G401.6 (cell line): ENCODE results near the gene SLC22A31.
"Not testable (repeated sequence)": the region's sequence is repeated elsewhere in the genome, so short reads cannot be mapped to it uniquely, and the experiment has no call there.

Source experiments
- FAIRE-seq: peaks from 2 replicates; lab custom pipeline; 2012; peaks lifted over from hg19 to GRCh38; lab: Jason Lieb, UNC

Gene SLC22A31

DNA sequence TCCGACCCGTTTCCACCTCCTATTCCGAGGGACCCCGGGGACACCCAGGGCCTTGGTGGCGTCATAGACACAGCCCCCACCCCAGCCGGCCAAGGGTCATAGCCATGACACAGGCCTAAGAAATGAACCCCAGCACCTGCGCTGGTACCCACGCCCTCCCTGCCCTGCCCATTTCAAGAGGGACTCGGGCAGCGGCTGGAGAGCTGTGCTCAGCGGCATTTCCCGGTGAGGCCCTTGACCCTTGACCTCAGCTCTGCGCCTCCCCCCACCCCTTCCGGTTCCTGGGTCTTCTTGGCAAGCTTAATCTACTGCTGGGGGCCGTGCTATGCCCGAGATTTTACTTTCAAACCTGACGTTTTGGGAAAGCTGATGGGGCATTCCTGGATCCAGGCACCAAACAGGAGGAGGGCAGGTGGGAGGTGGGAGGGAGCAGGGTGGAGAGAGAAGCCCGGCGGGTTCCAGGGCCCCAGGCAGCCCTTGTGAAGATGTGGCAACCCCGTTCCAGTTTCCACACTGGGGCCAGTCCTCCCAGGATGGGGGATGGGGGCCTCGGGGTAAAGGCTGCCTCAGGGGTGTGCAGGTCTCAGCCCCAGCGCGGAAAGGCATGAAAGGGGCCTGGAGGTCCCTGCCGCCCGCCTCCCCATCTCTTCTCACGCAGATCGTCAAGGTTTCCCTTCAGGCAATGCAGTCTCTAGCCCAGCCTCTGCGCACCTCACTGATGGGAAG lies at the start of gene SLC22A31:
SLC22A31 (minus strand) TSS at position 414 of the 726 bp plus-strand sequence; CDS start at position 378, 36 bp downstream.
- no peak for FAIRE-seq

DNA sequence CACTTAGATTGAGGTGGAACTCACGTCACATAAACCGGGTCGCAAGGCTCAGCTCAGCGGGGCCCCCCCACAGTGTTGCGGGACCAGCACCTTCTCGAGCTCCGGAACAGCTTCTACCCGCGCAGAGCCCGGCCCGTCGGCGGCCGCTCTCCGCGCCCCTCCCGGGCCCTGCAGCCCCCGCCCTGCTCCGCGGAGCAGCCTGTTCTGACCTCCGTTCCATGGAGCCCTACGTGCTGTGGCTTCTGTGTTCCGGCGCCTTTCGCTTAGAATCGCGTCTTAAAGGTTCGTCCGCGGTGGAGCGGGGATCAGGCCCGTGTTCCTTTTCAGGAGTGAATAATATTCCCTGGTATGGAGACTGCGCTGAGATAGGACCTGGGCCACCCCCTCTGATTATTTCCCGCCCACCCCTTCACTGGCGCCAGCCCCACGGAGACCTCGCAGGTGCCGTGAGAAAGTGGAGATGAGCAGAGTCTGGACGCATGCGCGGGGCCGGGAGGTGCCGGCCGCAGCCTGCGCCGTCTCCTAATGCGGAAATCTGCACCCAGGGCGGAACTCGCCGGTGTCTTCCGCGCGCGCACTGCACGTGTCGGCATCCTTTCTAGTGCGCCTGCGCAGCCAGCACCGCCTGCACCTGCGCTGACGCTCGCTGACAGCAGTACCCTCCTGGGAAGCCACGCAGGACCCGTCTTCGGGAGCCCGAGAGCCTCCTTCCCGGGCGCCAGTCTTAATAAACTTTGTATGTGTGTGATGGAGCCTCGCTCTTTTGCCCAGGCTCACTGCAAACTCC lies 48.1 kb upstream of the SLC22A31 start:
- no peak for FAIRE-seq

DNA sequence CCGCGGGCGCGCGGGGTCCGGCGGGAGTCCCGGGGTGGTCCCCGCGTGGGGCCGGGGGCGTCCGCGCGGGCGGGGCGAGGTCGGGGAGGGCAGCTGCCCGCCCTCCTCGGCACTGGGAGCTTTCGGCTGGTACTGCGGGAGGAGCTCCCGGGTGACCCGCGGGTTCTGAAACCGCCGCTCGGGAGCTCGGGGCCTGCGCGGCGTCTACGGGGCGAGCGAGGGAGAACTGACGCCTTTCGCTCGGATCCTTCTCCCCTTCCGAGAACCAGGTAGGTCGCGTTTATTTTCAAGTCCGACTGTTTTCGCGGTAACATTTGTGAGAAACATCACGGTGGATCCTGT lies 47.4 kb upstream of the SLC22A31 start:
- not testable (repeated sequence) for FAIRE-seq

DNA sequence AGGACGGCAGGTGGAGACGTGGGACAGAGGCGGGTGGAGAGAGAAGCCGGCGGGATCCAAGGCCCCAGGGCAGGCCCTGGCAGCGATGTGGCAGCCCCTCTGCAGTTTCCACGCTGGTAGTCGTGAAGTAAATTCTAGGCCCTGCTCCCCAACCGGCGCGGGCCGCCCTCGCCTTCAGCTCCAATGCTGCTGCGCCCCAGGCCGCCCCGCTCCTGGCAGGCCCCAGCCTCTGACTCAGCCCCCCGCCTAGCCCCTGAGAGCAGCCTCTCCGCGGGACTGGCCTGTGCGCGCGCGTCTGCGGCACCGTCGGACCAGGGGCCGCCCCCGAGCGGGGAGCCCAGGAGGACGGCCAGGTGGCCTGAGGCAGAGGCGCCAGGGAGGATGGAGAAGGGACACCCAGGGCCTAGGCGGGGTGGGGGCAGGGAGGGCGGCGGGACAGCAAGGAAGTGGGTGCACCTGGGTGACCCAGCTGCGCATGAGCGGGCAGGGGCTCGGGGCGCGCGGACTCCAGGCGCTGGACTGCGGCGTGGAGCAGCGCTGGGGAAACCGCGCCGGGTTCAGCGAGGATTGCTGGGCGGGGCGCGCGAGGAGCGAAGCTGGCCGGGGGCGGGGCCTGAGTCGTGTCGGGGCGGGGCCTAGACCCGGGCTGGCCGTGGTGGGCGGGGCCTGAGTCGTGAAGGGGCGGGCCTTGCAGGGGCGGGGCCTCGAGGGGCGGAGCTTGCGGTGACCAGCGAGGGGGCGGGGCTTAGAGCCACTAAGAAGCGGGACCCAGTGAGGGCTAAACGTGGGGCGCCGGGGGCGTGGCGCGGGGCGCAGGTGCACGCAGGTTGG lies 46.8 kb upstream of the SLC22A31 start:
- FAIRE-seq, result no peak

DNA sequence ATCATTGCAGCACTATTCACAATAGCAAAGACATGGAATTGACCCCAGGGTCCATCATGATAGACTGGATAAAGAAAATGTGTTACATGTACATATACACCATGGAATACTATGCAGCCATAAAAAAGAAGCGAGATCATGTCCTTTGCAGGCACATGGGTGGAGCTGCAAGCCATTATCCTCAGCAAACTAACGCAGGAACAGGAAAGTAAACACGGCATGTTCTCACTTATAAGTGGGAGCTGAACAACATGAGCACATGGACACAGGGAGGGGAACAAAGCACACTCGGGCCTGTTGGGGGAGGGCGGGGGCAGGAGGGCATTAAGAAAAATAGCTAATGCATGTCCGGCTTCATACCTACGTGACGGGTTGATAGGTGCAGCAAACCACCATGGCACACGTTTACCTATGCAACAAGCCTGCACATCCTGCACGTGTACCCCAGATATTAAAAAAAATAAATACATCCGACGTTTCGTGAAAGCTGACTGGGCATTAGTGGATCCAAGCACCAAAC lies 46.1 kb upstream of the SLC22A31 start:
- no peak for FAIRE-seq

DNA sequence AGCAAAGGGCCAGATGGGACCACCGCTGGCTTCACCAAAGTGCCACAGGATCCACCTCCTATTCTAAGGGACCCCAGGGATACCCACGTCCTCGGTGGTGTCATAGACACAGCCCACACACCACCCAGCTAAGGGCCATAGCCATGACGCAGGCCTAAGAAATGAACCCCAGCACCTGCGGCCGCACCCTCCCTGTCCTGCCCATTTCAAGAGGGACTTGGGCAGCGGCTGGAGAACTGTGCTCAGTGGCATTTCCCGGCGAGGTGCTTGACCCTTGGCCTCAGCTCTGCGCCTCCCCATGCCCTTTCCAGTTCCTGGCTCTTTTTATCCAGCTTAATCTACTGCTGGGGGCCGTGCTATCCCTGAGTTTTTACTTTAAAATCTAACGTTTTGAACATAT lies 44.4 kb upstream of the SLC22A31 start:
- no peak for FAIRE-seq

DNA sequence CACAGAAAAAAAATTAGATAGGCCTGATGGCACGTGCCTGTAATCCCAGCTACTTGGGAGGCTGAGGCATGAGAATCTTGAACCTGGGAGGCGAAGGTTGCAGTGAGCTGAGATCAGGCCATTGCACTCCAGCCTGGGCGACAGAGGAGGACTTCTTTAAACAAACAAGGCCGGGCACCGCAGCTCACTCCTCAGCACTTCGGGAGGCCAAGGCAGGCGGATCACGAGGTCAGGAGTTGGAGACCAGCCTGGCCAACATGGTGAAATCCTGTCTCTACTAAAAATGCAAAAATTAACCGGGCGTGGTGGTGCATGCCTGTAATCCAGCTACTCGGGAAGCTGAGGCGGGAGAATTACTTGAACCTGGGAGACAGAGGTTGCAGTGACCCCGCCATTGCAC lies 43.9 kb upstream of the SLC22A31 start:
- not testable (repeated sequence) for FAIRE-seq

DNA sequence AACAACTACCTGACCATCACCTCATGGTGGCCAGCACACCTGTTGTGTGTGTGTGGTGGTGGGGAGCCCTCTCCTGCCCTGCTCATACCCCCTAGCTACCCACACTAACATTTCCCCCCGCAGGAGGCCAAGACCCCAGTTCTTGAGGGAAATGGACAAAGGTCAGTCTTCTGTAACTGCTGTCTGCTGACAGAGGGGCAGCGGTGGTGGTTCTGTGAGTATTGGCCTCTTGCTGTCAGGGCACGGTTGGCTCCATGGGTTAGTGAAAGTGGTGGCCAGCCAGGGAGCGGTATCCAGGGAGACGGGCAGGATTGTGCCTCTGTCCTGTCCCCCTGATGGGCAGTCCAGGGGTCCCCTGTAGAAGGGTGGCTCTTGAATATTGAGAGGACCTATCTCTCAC lies 43.3 kb upstream of the SLC22A31 start:
- FAIRE-seq, result no peak

DNA sequence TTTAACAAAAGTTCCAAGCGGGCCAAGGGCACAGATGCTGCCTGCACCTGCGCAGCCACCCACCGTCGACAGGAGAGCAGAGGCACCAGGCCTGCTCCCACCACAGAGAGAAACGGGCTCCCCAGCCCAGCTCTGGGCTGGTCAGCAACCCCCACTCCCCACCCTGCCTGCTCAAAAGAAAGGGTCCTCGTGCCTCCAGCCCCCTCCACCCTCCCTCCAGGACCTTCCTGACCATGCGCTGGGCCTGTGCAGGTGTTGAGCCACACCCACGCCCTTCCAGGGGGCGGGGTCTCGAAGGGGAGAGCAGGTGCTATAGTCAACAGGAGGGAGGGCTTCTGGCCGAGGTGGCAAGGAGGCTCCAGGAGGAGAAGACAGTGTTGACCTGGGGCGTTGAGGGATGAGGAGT lies 42.5 kb upstream of the SLC22A31 start:
- FAIRE-seq, result no peak

DNA sequence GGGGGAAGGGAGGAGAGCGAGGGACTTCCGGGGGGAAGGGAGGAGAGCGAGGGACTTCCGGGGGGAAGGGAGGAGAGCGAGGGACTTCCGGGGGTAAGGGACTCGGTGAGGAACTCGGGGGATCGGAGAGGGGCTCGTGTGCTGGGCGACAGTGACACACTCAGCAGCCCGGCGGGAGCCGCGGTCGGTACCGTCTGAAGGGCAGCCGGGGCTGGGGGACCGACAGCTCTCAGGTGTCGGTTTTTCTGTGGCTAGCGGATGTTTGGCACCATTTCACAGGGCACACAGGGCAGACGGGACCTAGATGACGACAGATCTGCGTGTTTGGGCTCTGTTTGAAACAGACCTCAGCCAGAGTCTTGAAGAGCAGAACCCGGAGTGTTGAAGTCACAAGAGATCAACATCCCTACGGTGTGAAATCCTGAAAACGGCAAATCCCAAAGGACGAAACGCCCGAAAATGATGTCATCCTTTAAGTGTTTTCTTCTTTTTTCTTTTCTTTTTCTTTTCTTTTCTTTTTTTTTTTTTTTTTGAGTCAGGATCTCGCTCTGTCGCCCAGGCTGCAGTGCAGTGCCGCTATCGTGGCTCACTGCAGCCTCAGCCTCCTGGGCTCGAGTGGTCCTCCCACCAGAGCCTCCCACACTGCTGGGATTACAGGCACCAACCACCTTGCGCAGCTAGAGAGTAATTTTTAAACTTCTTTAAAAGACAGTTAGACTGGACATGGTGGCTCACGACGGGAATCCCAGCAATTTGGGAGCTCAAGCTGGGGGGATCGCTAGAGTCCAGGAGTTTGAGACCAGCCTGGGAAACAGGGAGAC lies 41.1 kb upstream of the SLC22A31 start:
- no peak for FAIRE-seq

DNA sequence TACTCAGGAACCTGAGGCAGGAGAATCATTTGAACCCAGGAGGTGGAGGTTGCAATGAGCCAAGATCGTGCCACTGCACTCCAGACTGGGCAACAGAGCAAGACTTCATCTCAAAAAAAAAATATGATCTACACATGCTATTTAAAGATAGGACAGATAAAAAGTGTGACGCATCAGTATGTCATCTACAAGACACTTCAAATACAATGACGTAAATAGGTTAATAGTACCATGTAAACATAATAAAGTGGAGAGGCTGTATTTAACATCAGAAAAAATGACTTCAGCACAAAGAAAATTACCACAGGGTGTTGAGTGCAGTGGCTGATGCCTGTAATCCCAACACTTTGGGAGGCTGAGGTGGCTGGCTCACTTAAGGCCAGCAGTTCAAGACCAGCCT lies 37.4 kb upstream of the SLC22A31 start:
- no peak for FAIRE-seq

DNA sequence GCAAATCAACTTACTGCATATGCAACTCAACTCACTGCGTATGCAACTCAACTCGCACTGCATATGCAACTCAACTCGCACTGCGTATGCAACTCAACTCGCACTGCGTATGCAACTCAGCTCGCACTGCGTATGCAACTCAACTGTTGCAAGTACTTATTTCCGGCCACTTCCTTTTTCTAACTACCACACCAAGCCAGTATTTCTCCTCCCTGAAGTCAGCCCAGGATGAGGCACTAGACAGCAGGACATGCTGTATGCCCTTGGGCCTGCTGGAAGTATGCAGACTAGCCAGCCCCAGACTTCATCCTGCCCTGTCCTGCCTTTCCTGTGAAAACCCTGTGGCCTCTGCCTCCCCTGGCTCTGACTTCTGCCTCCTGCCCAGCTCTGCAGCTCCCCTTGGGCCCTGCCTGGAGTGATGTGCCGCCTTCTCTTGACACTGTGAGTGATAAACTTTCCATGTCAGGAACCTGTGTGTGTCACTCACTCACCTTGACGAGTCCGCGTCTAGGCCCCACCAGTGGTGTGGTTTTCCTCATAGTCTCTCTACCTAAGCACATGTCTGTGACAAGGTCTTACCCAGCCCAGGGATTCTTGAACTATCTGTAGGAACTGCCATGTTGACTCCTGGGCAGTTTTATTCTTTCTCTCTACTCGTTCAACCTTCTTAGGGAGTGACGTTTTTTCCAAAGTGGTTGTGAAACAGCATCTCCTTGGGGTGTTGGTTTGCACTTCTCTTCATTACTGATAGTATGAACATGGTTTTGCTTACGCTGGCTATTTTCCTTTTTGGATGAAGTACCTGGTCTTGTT lies 33.5 kb upstream of the SLC22A31 start:
- FAIRE-seq, result no peak

DNA sequence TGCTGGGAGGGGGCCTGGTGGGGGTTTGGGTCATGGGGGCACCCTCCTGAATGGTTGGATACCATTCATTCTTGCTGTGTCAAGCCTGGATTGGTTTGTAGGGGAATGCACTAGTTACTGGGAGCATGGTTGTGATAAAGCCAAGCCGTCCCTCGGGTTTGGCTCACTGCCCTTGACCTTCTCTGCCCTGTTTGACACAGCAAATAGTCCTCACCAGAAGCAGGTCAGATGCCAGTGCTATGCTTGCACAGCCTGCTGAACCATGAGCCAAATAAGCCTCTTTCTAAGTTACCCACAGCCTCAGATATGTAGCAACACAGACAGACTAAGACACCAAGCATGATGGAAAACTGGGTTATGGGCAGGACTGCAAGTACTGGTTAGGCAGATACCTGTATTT lies 31.8 kb upstream of the SLC22A31 start:
- FAIRE-seq, result no peak

DNA sequence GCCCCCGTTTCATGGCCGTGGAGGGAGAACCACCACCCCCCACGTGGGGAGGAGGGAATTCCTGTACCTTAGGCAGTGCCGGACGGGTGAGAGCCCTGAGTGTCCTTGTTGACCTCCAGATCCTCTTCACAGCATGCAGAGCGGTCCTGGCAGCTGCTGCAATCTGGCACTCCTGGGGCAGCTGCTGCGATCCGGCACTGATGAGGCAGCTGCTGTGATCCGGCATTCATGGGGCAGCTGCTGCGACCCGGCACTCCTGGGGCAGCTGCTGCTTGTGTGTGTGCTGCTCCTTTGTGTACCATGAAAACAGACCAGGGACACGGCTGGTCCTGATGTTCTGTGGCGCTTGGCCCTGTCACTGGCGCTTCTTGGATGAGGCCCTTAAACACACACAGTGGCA lies 29.9 kb upstream of the SLC22A31 start:
- no peak for FAIRE-seq

DNA sequence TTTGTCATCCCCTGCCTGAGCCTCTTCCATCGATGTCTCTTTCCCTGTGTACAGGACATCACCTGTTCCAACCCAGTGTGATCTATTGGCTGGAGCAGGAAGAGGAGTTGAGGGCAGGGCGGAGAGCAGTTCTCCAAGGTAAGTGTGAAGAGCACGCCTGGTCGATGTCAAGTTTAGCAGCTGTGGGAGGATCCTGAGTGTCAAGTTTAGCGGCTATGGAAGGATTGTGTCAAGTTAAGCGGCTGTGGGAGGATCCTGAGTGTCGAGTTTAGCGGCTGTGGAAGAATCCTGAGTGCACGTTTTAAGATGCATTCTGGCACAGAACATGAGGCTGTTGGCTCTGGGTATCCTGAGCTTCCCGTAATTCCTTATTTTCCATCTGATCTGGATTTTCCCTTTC lies 24.3 kb upstream of the SLC22A31 start:
- no peak for FAIRE-seq

DNA sequence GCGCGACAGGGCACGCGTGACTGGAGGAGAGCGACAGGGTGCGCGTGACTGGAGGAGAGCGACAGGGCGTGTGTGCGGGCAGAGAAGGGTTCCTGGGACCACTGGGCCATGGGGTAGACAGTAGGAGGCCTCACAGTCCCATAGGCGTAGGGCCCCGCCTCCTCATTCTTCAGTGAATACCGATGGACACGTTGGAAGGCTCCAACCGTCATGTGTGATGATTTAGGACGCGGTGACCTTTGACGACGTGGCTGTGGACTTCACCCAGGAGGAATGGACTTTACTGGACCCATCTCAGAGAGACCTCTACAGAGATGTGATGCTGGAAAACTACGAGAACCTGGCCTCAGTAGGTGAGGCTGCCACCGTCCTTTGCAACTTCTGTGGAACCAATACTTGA lies 22.6 kb upstream of the SLC22A31 start:
- FAIRE-seq, result no peak

DNA sequence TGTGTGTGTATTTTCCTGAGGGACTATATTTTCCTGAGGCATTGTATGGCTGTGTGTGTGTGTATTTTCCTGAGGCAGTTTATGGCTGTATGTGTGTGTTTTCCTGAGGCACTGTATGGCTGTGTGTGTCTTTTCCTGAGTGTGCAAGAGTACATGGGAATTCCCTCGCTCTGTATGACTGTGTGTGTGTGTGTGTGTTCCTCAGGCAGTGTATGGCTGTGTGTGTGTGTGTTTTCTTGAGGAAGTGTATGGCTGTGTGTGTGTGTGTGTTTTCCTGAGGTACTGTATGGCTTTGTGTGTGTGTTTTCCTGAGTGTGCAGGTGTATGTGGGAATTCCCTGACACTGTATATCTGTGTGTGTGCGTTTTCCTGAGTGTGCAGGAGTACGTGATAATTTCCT lies 21.3 kb upstream of the SLC22A31 start:
- no peak for FAIRE-seq

DNA sequence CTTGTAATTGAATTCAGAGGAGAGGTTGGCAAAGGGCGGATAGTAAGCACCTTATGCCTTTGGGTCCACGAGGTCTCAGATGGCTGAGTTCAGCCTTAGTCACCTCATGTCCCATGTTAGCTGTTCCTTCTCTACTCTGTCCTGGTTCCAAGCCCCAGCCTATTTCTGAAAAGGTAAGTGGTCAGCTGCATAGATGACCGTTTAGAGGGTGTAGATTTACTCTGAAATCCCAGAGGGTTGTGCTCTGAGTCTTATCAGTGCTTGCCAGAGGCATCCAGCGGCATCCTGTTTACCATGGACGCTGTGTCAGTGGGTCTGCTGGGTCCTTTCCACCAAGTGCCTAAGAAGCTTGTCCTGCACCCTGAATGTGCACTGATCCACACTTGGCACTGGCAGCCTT lies 19.0 kb upstream of the SLC22A31 start:
- FAIRE-seq, result no peak

DNA sequence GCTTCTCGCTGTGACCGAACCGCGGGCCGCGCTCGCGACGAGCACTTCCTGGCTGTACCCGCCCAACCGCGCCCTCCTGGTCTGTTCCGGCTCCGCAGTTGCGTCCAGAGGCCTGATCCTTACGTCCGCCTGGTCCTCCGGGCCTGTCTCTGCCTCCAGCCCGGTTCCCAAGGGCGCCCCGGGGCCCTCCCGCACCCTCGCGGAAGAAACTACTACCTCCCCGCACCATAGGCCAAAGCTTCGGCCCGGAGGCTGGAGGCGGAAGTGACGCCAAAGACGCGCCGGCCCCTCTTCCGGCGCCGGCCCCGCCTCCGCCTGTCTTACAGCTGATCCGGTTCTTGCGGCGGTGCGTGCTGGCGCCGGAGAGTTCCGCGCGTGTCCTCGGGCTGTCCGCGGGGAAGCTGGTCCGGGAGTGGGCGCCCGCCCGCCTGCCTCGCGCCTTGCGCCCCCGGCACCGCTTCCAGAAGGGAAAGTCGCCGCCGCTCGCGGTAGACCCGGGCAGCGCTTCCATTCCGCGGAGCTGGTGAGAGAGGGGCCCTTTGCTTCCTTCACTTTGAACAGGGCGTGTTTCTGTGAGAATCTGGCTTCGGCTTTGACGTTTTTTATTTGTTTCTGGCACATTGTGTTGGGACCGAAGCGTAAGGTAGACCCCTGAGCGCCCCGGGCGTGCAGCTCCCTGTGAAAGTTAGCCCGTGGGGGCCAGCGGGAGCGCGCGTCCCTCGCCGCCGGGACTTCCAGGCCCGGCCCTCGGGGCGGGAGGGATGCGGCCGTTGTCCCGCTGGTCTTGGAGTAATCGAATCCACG lies 17.3 kb upstream of the SLC22A31 start, which contains the start of gene ZNF778:
ZNF778 (plus strand) TSS at position 316 of the 804 bp plus-strand sequence. CDS start 3,425 bp downstream, outside the sequence.
- FAIRE-seq, result no peak

DNA sequence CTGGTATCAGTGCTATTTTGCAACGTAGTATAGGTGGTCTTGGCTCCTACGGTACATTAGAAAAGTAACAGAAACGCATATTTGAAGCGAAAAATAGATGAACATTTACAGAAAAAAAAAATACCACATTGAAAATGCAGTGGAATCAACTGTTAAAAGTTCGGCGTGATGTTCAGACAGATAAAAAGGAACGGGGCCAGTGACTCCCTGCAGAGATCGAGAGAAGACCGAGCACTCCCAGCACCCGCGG lies 16.7 kb upstream of the SLC22A31 start:
- FAIRE-seq, result no peak
